Activated CD4-positive, CD25-positive, alpha-beta regulatory T cell treated with anti-CD3 and anti-CD28 coated beads, Interleukin-2, amount 50 U/mL, for 72 hours (primary cell): ENCODE results near the gene ZG16.
"Not testable (repeated sequence)": the region's sequence is repeated elsewhere in the genome, so short reads cannot be mapped to it uniquely, and the experiment has no call there.

ENCODE experiments used
- DNase-seq: peaks from one replicate; pipeline ENCODE4 v3.0.0; 2021

Gene ZG16

GRCh38 chr16:29753516-29753915 lies 24.5 kb upstream of the ZG16 start:
- DNase-seq, result no peak

DNA sequence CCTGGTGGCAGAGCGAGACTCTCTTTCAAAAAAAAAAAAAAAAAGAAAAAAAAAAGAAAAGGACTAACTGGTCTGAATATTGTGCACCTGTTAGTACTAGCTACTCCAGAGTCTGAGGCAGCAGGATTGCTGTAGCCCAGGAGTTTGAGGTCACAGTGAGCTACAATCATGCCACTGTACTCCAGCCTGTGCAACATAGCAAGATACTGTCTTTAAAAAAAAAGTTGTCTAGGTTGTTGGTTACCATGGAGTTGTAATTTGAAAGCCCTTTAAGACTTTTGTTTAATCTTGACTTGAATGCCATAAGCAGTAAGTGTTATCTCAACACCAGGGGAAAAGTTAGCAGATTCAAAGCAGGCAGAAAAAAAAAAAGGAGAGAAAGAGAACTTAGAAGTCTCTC lies 21.4 kb upstream of the ZG16 start:
- DNase-seq, result no peak

- DNase-seq, result not testable (repeated sequence)
Observed at GRCh38 chr16:29757086-29757485, 21.0 kb upstream of the ZG16 start.

DNA sequence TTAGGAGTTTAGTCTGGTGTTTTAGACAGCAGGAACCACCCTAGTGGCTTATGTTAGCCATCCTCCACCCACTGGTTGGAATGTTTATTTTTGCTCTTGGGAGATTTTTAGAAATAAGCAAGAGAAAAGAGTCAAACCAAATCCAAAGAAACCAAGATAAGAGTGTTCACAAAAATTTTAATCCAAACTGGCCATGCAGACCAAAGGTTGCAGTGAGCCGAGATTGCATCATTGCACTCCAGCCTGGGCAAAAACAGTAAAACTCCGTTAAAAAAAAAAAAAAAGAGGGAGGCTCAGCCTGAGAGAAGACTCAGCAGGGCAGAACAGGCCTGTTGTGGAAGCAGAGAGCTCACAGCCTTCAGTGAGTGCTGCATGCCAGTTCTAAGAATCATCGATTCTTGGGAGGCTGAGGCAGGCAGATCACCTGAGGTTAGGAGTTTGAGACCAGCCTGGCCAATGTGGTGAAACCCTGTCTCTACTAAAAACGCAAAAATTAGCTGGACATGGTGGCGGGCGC lies 20.0 kb upstream of the ZG16 start:
- no peak for DNase-seq

DNA sequence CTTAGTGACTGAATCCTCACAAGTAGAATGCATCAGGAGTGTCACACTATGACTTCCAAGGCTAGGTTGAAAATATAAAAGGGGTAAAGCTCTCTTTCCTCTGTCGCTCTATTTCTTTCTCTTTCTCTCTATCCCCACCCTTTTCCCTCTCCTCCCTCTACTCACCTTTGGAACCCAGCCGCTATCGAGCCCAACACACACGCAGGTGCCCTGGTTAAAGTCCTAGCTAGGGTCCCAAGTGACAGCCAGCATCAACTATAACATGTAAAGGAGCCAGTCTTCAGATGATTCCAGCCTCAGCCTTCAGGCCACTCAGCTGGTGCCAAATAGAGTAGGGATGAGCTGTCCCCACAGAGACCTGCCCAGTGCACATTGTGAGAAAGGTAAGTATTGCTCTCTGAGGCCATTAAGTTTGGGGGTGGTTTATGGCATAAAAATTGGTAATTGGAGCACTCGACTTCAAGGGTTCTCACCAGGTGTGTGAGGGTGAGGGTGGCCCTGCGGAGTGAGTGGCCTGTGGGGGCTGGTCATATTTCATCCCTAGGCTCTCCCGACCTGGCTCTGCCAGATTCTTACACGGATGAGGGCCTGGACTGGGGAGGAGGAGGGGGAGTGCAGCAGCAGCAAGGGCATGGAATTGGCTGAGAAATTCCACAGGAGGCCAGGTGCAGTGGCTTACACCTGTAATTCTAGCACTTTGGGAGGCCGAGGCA lies 17.3 kb upstream of the ZG16 start:
- DNase-seq, result no peak

- DNase-seq, result not testable (repeated sequence)
Observed at GRCh38 chr16:29761280-29761651, 16.8 kb upstream of the ZG16 start.

DNA sequence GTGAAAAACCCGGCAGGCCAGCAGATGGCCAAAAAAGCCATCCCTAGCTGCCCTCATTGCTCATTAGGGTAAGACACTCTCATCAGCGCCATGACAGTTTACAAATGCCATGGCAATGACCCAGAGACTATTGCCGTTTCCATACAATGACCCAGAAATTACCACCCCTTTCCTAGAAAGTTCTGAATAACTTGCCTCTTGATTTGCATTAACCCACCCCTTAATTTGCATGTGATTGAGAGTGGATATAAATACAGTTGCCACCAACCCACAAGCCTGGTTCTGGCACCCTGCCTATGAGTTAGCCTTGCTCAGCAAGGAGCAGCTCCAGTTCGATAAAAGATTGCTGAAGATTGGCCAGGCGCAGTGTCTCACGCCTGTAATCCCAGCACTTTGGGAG lies 16.2 kb upstream of the ZG16 start:
- DNase-seq, result no peak

DNA sequence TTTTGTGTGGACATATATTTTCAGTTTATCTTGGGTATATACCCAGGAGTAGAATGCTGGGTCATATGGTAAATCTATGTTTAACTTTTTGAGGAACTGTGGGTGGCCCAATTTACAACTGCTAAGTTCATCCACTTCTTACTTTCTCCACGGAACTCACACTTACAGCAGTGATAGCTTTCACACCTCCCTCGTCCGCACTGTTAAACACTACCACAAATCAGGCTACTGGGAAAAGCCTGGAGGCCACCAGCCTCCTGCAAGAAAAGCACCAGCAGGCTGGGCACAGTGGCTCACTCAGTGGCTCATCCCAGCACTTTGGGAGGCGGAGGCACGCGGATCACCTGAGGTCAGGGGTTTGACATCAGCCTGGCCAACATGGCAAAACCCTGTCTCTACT lies 14.7 kb upstream of the ZG16 start:
- DNase-seq, result no peak

DNA sequence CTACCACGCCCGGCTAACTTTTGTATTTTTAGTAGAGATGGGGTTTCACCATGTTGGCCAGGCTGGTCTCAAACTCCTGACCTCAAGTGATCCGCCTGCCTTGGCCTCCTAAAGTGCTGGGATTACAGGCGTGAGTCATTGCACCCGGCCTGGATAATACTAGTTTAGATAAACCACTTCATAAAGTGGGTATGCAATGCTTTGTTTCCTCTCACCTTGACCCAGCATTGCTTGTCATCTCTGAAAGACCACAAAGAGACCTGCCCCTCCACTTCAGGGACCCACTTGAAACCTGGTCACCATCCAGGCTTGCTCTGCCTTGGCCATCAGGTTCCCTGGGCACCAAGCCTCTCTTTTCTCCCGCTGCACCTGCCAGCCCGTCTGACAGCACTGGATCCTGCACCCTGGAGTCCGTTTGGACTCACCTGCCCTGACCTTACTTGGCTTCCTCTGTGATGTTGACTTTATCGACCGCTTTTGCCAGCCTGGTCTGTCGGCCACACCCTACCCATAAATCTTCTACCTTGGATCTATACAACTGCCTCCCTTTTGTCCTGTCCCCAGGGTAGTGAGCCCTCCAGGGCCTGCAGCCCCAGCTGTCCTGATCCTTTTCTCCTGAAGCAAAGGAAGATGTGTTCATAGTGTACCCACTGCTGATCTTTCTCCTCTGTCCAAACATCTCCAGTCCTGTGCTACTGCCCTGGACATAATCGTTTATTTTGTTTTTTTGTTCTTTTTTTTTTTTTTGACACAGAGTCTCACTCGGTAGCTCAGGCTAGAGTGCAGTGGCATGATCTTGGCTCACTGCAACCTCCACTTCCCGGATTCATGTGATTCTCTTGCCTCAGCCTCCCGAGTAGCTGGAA lies 12.7 kb upstream of the ZG16 start:
- DNase-seq, result no peak

DNA sequence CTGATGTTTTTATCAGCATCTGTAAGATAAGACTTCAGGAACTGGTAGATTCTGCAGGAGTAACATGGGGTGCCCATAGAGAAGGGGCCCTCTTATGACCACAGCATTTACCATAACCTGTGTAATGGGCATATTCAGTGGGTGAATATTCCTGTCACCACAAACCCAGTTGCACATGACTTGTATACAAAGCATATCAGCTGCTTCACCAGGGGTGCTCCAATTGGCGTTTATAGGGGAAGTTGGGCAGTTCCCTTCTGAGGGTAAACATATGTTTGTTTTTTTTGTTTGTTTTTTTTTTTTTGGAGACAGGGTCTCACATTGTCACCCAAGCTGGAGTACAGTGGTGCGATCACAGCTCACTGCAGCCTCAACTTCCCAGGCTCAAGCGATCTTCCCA lies 11.5 kb upstream of the ZG16 start:
- no peak for DNase-seq

- DNase-seq, result no peak
Observed at GRCh38 chr16:29767062-29767461, 11.0 kb upstream of the ZG16 start.

DNA sequence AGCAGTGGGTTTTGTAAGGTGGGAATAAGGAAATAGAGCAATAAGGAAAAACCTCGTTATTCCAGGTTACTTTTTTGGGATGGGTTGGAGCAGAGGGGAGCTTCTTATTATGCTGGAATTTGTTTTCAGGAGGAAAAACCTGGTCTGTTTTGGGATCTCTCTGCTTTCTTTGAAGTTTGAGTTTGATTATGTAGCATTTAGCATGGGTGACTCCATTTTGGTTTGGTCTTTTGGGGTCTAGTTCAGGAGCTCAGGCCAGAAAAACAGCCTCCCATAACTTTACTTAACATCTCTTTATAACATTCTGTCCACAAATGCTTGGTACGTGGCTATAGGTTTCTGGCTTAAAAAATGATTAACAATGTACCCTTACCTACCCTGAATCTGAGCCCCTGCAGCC lies 8.5 kb upstream of the ZG16 start:
- no peak for DNase-seq

GRCh38 chr16:29770250-29770929 lies 7.7 kb upstream of the ZG16 start:
- no peak for DNase-seq

DNA sequence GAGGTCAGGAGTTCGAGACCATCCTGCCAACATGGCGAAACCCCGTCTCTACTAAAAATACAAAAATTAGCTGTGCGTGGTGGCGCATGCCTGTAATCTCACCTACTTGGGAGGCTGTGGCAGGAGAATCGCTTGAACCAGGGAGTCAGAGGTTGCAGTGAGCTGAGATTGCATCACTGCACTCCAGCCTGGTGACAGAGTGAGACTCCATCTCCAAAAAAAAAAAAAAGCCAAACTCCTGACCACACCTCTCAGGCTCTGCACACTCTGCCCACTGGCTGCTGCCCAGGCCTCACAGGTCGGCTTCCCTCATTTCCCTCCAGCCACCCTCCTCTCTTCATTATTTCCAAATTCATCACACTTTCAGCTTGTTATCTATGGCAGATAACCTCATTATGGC lies 5.7 kb upstream of the ZG16 start:
- DNase-seq, result not testable (repeated sequence)

DNA sequence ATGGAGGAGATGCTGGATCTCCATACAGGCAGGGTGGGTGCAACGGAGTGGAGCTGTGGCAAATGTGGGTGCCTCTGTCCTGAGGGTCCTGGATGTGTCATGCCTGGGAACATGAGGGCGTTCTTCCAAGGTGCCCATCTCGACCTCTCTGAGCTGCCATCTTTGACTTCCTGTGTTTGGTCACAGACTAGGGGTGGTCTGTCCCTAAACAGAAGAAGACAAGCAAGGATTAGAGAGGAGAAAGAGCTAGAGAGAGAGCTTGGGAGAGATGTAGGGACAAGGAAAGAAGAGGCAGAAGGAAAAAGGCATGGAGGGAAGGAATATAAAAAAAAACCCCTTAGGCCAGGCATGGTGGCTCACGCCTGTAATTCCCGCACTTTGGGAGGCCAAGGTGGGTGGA lies 3.3 kb upstream of the ZG16 start:
- DNase-seq, result no peak

GRCh38 chr16:29775742-29776408 lies 2.2 kb upstream of the ZG16 start:
- DNase-seq, result no peak

GRCh38 chr16:29779474-29779873 lies 1.4 kb downstream of the ZG16 start:
- no peak for DNase-seq

- DNase-seq, result not testable (repeated sequence)
Observed at GRCh38 chr16:29783094-29783953, 5.3 kb downstream of the ZG16 start.

DNA sequence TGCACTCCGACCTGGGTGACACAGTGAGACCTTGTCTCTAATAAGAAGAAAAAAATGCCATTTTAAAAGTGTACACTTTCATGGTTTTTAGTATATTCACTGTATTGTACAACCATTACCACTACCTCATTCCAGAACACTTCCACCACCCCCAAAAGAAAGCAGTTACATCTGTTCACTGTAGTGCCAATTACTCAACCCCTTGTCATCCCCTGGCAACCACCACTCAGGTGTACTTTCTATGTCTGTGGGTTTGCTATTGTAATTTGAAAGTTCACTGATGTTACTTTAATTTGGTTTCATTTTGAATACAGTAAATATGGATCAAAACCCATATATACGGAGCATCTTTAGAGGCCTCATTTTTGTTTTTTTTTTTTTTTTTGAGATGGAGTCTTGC lies 6.1 kb downstream of the ZG16 start:
- no peak for DNase-seq

- DNase-seq, result peak; percentile 83
Observed at GRCh38 chr16:29784901-29785500, 6.9 kb downstream of the ZG16 start.

DNA sequence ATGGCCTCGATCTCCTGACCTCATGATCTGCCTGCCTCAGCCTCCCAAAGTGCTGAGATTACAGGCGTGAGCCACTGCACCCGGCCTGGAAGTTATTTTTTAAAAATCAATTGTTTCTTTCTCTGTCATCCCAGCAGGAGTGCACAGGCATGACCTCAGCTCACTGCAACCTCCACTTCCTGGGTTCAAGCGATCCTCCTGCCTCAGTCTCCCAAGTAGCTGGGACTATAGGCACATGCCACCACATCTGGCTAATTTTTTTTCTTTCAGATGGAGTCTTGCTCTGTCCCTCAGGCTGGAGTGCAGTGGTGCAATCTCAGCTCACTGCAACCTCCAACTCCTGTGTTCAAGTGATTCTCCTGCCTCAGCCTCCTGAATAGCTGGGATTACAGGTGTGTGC lies 9.1 kb downstream of the ZG16 start:
- DNase-seq, result not testable (repeated sequence)

DNA sequence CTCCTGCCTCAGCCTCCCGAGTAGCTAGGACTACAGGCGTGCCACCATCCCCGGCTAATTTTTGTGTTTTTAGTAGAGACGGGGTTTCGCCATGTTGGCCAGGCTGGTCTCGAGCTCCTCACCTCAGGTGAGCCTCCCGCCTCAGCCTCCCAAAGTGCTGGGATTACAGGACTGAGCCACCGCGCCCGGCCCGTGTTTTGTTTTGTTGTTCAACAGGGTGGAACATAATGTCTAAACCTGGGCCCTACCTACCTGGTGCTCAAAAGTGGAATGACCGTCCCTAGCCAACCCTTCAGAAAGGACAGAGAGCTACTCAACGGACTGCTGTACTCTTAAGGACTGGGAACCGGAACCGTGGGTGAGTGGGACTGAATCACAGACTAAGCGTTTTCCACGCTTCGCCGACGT lies 11.7 kb downstream of the ZG16 start:
- no peak for DNase-seq
